ENCODE measurements around the gene ZNF107.
"Not testable (repeated sequence)": the region's sequence is repeated elsewhere in the genome, so short reads cannot be mapped to it uniquely, and the experiment has no call there.

DNA sequence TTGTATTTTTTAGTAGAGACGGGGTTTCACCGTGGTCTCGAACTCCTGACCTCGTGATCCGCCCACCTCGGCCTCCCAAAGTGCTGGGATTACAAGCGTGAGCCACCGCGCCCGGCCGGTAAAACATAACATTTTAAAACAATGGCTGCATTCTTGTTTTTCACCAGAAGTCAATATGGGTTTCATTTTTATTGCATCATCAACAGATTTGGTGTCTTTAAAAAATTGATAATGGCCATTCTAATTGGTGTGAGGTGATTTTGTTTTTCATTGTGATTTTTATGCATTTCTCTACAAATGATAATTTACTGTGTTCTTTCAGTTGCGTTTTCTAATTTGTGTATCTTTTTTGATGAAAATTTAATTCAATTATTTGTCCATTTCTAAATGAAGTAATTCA lies 31.9 kb downstream of the ZNF107 start:
- TF ChIP-seq, protein P1, sequence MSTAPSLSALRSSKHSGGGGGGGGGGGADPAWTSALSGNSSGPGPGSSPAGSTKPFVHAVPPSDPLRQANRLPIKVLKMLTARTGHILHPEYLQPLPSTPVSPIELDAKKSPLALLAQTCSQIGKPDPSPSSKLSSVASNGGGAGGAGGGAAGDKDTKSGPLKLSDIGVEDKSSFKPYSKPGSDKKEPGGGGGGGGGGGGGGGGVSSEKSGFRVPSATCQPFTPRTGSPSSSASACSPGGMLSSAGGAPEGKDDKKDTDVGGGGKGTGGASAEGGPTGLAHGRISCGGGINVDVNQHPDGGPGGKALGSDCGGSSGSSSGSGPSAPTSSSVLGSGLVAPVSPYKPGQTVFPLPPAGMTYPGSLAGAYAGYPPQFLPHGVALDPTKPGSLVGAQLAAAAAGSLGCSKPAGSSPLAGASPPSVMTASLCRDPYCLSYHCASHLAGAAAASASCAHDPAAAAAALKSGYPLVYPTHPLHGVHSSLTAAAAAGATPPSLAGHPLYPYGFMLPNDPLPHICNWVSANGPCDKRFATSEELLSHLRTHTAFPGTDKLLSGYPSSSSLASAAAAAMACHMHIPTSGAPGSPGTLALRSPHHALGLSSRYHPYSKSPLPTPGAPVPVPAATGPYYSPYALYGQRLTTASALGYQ (CRISPR knock-in tag; IDR thresholded peaks at IDR 0.05) = not testable (repeated sequence)
- TF ChIP-seq ZNF44 (CRISPR knock-in tag; IDR thresholded peaks at IDR 0.05); EZH2 (conservative IDR thresholded peaks at IDR 0.05; ENCODE audit: low read depth, low read length); ZNF317 (CRISPR knock-in tag; IDR thresholded peaks at IDR 0.05); ZNF660 (CRISPR knock-in tag; IDR thresholded peaks at IDR 0.05; ENCODE audit: borderline replicate concordance, low read depth): not testable (repeated sequence)
